HG02759 (cell line): ENCODE data around the gene HOXB1.
A peak's percentile ranks its signal among the peaks of the same experiment; 100 is the strongest.

Source experiments
- ATAC-seq: cut with Tn5 transposase; IDR thresholded peaks from one replicate; pipeline ENCODE4 v1.9.1; 2021; ENCODE audit warnings: mild to moderate bottlenecking, moderate library complexity; ENCODE audit not compliant: unreplicated experiment

HOXB1 gene

DNA sequence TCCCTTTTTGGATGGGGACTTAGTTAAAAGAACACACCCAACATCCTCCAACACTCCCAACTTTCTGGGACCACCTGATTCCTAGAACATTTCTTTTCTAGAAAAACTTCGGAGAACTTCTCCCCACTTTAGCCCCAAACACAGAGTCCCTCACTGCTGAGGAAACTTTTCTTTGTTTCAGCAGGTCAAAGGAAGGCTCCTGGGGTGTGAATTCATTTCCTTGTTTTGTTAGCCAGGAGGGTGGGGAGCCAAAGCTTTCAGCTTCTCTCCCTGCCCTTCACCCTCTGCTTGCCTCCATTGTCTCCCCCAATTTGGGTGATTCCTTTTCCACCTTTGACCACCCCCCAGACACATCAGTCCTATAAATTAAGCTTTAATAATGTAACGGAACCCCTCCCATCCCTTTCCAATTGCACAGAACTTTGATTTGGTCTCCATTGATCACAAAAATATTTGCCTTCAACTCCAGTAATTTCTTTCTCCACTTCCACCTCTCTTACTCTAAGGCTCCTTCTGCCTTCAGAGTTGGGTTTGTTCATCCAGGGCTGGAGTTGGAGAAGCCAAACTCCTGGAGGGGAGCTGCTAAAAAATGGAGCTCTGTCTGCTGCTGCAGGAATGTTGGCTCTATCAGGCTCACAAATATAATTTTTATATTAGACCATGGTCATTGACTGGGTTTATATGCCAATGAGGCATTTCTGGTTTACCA is 37.0 kb upstream of the HOXB1 start:
- ATAC-seq, result no peak

DNA sequence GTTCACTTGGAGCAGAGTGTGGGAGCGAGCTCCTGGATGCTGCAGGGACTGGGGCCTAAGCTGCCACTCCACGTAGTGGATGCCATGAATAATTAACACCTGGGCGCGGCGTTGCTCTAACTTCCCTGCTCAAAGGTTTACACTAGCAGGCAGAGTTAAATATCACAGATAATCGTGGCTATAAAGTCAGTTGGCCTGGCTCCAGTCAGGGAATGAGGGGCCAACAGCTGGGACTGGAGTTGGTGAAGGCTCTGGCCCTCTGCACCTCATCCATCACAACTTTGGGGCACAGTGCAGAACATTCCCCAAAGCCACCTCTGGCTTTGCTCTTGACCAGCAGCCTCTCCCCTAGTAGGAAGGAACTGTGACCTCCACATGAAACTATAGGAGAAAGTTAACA is 36.4 kb upstream of the HOXB1 start:
- no peak for ATAC-seq

DNA sequence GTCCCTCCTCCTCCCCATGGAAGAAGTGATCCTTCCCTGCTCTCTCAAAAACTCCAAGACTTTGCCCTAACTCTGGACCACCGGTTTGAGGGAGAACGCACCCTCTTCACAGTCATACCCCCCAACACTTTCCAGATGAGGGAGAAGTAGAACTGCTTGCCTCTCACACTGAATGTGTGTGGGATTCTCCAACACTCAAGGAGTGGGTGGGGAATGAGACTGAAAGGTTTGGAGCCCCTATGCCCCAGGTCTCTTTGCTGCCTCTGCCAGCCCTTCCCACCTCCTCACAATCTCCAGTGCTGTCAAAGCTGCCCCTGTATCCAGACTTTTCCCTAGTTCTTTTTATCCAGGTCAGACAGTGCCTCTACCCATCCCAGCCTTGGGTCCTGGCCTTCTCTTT is 35.9 kb upstream of the HOXB1 start:
- no peak for ATAC-seq

DNA sequence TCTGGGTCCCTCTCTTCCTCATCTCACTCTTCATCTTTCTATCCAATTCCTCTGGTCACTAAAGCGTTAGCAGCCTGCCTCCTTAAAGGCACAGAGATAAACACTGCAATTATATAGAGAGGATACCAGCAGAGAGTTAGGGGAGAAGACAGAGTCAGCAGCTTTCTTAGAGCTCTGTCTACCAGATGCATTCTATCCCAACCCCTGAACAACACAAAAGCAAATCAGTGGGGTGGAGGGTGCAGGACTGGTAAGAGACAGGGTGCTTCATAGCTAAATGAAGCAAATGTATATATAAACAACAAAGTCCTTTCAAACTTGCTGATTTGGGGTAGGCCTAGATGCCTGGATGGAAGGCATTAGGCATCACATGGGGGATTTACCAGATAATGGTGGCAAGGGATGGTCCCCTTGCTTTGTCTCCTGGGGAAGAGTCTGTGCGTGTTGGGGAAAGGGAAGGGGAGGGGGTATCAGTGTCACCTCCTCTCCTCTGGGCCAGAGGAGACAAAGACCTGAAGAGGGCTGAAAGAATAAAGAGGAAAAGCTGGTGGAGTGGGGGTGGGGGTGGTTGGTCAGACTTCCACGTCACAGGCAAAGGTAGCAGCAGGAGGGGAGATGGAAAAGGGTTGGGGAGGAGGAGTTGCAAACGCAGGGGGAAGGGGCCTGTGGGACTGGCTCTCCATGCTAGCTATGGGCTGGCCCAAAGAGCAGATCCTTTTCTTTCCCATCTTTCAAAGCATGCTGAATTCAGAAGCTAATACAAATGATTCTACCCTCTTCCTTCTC is 35.3 kb upstream of the HOXB1 start:
- ATAC-seq, result no peak

DNA sequence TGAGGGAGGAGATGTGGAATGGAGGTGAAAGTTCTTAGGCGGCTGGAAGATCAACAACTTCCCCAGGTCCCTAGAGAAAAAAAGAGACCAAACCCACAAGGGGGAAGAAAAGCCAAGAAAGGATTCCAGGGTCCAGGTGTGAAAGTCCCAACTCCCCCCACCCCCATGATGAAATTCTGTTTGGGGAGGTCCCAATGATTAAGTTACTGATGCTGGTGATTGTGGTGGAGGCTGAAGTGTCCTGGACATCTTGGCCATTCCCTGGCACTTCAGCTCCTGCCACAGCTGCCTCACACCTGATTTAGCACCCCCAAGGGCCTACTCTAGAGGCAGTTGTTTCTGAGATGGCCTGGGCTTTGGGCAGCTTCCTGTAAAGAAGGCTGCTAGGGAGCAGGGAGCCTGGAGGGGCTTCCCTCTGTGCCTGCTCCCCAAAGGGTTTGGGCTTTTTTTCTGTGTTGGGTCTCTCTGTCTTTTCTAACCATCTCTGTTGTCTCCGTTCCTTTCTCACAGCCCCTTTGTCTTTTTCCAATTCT is 34.3 kb upstream of the HOXB1 start:
- no peak for ATAC-seq

DNA sequence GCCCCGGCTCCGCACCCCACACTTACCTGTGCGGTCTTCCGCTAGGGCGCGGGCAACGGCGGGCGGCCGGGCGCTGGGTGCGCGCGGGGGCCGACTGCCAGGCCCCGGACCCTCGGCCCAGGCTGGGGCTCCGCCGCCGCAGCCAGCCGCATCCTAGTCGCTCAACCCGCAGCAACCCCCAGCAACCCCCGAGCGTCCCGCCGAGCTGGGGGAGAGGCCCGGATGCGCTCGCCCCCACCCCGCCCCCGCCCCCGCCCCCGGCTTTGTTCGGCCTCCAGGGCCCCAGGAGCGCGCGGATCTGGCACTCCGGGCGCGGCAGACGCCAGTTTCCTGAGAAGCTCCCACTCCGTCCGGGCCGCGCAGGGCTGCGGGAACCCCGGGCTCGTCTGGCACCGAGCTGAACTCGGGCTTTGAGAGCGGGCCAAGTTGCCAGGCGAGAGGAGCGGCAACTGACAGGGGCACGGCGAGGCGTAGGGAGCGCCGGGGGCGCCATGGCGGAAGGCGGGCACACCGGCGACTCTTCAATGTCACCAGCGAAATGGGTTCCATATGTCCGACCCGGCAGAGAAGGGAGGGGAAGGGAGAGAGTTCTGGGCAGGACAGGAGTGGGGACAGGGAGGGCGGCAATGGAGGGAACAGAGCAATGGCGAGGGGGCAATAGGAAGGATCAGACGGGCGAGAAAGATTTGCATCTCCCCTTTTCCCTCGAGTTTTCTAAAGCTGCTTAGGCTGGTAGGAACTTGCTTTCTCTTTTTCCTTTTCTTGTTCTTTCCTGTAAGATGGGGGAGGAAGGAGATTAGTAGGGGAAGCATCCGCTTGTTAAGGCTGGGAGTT is 33.6 kb upstream of the HOXB1 start:
- ATAC-seq, result no peak

DNA sequence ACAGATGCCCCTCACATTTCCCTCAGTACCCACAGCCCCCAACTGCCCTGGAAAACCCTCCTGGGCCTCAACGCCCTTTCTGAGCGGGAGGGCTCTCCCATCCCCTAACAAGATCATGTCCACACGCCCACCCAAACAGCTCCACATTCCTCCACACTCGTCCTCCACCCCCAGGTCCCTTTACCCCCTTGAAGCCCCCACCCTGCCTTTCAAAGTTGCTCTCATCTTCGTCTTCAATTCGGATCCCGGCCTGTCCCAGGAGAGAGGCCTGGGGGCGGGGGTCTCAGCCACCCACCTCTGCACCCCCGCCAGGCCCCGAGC is 33.0 kb upstream of the HOXB1 start:
- ATAC-seq, result no peak

DNA sequence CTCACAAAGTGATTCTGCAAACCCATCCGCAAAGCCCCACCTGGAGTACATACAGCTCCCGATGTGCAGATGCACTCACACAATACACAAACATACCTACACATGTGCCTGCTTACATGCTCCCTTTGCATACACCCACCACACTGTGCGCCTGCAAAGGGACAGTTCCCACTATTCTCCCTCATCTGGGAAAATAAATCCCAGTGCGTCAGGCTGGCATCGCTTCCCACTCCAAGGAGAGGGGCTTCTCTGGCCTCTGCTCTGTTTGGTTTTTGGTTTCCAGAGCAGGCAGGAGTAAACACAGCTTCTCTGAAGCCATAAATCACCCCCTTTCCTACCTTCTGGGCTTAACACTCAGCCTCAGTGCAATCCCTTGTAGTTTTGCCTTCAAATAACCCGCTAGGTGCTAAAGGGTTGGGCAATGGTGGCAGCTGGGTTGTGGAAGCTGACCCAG is 32.6 kb upstream of the HOXB1 start:
- no peak for ATAC-seq

DNA sequence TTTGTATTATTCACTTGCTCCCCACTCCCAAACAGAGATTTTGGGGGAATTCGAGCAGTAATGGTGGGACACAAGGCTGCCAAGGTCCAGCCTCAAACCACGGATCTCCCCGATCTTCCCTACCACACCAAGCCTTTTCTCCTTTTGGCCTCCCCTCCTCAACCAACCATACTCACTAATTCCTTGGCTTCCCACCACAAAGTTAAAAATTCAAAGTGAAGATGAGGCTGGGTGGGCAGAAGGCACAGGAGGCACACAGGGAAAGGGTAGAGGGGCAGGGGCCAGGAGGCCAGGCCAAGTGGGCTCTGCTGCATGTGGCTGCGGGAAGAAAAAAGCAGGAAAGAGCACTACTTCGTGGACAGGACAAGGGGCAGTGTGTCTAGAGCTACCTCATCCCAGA is 32.1 kb upstream of the HOXB1 start:
- no peak for ATAC-seq

DNA sequence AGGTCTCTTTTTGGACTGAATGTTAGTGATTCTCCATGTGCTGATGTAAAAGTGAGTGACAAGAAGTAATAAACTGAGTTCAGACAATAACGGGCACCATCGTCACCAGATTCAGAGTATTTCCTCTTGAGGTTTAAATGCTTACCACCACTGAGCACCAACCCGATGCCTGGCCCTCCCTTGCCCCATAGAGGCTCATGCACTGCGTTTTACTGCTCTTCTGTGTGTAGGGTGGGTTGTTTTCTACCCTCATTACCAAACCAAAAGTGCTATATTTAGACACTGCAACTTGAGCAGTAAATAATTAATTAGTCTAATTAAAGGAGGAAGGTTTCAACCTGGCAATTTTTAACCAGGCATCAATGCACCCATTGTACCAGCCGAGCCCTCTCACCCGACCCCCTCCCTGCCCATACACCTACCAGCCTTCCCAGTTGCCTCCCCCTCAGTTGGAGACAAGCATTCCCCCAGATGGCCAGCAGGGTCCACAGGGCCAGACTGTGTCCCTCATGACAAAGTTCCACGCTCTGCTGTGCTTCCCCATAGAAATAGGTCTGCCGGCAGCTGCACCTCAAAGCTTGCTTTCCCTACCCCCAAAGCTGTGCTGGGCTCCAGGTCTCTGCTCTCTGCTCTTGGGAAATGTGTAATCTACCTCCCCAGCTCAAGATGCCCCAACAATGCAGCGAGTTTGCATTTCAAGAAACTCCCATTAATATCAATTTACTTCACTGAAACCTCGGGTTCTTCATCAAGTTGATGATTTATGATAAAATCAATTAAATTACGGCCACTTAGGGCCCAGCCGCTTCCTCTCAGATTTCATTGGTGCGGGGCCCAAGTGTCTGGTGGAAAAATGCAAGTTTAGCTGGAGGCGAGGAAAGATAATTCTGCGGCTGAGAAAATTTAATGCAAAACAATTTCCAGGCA is 31.3 kb upstream of the HOXB1 start:
- ATAC-seq, result peak; percentile 75

DNA sequence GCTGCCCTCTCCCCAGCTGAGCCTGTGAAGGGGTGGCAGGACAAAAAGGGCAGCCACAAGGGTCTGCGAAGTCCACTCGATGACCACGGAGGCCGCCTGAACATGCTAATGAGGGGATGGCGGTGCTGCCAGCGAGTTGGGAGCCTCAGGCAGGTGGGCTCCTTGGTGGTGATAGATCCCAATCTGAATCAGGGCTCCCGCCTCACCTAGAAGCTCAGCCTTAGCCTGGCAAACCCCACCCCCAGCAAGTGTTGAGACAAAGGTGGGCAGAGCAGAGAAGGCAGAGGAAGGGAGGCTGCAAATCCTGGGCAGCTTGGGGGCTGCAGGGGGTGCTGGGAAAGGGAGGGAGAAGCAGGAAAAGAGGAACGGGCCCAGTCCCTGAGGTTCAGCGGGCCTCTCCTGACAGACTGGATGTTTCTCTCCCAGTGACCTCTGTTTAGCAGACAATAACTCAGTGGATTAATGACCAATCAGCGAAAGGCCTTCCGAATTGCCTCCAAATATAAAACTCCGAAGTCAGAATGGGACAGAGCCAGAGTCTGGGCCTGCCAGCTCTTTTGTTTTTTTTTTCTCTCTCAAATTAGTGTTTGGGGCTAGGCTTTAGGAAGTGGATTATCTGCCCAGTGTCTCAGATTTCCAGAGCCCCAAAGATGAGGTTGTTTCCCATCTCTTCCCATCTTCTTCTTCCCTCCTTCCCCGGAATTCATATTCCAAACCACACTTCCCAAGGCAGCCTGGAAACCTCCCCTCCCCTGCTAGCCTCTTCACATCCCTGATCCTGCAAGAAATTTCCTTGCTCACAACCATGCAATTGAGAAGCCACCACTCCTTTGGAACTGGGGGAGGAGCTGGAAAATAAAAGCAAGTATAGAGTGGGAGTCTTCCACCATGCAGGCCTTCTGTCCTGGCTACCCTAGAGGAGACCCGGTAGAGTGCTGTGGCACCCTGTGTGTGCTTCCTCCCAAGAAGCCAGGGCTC is 29.3 kb upstream of the HOXB1 start:
- ATAC-seq, result no peak

DNA sequence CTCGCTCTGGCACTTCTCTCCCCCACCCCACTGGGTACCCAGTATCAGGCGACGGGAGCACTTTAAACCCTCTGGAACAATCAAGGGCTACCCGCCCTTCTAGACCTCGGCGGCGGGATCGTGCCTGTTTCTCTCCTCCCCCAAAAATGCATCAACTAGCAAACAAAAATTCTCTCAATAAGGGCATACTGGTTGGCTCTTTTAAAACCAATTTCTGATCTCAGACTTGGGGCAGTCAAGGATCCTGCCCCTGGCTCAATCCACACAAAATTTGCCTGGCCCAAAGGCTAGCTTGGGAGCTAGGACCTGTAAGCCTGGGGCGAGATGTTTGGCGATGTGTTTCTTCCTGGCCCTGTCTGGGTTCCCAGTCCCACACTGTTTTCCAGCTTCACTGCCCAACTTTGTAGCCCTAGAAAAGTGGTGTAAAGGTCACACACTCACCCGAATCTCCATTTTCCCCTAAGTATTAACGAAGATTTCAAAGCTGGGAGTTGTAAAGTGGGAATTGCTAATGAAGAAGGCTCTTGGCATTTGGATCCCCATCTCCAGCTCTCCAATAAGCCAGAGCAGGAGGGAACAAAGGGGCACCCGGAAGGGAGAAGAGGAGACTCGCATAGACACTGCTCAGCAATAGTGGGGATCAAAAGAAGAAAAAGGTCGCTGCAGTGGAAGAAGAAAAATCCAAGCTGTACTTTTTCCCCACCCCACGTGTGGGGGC is 28.5 kb upstream of the HOXB1 start:
- no peak for ATAC-seq

DNA sequence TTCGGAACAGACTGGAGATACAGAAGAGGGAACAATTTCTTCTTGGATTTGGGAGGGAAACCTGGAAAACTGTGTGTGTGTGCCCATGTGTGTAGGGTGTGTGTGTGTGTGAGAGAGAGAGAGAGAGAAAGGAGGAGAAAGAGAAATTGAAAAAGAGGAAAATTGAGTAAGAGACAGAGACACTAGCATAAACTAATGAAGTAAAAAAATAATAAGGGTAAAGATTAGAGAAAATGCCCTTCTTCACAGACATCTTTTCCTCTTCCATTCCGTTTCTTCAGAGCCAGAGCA is 28.0 kb upstream of the HOXB1 start:
- ATAC-seq, result no peak

DNA sequence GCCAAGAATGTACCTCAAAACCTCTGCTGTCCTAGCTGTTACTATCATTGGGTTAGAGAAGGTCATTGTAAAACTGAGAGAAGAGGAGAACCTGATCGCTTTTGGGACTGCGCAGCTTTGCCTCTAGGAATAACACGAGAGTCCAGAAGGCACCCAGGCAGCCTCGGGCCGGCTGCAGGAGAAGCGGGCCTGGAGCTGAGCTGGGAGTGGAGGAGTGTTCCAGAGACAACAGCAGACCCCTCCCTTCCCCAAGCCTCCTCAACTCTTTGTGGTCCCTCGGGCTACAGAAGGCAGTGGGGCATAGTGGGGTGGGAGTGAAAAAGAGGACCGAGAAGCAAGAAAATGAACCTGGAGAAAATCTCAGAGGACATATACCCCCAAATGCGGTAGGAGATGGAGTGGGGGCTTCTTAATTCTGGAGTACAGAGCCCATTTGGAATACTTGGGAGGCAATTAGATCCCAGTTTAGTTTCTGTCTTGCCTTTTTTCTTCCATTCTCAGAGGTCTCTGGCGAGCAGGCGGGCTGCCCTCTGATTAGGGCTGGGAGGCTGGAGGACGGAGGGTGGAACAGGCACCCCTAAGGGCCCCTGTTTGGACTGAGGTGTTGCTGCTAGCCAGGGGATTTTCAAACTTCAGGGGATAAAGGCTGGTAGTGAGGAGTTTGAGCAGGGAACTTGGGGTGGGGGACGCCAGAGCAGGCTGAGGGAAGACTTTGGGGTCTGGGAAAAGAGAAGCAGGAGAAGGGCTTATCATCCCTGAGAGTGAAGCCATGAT is 27.4 kb upstream of the HOXB1 start:
- no peak for ATAC-seq

DNA sequence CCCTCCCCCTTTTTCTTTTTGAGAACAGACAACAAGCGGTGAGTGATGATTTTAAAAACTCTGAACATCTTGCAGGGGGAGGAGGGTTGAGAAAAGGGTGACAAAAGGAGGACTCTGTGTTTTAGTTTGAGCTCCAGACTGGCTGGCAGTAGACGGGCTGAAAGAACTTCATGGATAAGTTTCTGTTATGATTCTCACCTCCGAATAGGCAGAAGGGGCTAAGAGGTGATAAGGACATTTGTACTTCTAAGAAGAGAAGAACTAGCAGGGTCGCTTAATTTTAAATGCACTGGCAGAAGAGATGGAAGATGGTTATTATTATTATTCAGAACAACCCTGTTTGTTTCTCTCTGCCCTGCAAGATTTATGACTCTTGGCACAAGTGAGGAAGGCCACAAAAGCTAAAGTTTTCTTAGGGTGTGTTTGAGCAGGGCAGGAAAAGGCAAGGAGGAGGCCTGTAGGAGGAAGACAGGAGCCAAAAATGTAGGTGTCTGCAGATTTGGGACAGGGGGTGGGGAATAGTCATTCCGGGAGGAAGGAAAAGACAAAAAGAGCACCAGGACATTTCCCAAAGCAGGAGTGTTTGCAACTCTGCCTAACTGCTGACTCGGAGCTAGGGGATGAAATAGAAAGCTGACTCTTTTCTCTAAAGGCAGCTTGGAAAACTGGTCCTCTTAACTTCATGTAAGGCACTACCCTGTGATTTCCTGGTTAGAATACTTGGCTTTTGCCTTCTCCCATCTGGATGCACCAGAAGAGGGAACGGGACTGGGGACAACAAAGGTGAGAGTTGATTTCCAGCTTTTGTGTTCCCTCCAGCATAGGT is 26.0 kb upstream of the HOXB1 start:
- no peak for ATAC-seq

DNA sequence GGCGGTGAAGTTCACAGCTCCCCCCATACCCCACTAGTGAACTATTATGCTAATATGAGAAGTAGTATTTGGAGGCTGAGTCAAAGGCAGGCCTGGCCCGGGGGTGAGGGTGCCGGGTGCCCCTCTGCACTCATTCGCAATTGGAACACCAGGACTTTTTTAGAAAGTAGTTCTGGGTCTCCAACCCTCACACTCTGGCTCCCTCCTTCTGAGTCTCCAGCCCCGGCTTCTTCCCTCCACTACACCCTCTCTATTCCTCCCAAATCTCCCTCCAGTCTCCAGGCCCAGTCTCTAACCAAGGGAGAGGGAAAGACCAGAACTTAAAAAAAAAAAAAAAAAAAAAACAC is 25.4 kb upstream of the HOXB1 start:
- ATAC-seq, result no peak
